Activated CD8-positive, alpha-beta T cell treated with anti-CD3 and anti-CD28 coated beads, Interleukin-2, amount 10 ng/mL, durations not matched to agents 7 days and 5 days (primary cell): ENCODE results near the gene GPN2. TPM values are rescaled to one million over a fixed set of nuclear protein-coding genes. Genes with fewer than 3 reads are reported as not detected.

Experiments
- ATAC-seq: fragments of 150-1000 bp; cut with Tn5 transposase; one replicate; pipeline ENCODE4 v1.10.0; 2021; ENCODE audit warnings: moderate library complexity
- CTCF ChIA-PET: fragments of 350-600 bp; sonication (Branson Sonifier 250); formaldehyde crosslinking; loops from one replicate; lab custom pipeline; 2021; ENCODE audit warnings: antibody characterized with exemption; lab: Charles Lee
- POLR2A ChIA-PET: fragments of 350-600 bp; sonication (Branson Sonifier 250); formaldehyde crosslinking; loops from one replicate; lab custom pipeline; 2021; ENCODE audit warnings: antibody characterized with exemption; lab: Charles Lee
- DNase-seq: peaks from one replicate; pipeline ENCODE4 v3.0.0-alpha.2; 2020
- H3K27ac Mint-ChIP-seq: one replicate; pipeline ENCODE4 v1.8.0; 2021; ENCODE audit warnings: mild to moderate bottlenecking, mixed read lengths
- H3K27me3 Mint-ChIP-seq: one replicate; pipeline ENCODE4 v1.8.0; 2021; ENCODE audit warnings: low read depth, mixed read lengths
- H3K36me3 Mint-ChIP-seq: one replicate; pipeline ENCODE4 v1.8.0; 2021; ENCODE audit warnings: low read depth, mixed read lengths
- H3K4me1 Mint-ChIP-seq: one replicate; pipeline ENCODE4 v1.8.0; 2021; ENCODE audit warnings: low read depth, mixed read lengths
- H3K4me3 Mint-ChIP-seq: one replicate; pipeline ENCODE4 v1.8.0; 2021; ENCODE audit warnings: mild to moderate bottlenecking, mixed read lengths
- H3K9me3 Mint-ChIP-seq: one replicate; pipeline ENCODE4 v1.8.0; 2022; ENCODE audit warnings: mixed read lengths; ENCODE audit not compliant: insufficient read depth
- total RNA-seq, 2 experiments: library from RNA; stranded (reverse); gene quantifications; one replicate each; pipeline ENCODE4 v1.2.3, GENCODE V29; 2021

The GPN2 gene
- total RNA-seq, result 10 to 100 TPM; 28.9 to 32.8 TPM

GRCh38 chr1:26889551-26890466 is at the start of gene GPN2:
Gene GPN2 (minus strand): TSS chr1:26890283. CDS start chr1:26890096, 187 bp downstream.
- Mint-ChIP-seq H3K9me3 (no peaks in the 10 kb centered on the region), H3K27me3 (no peaks in the 10 kb centered on the region), H3K4me3 (peak within 1 kb of the TSS; percentile 96), H3K4me1 (peaks cover 32% of the 10 kb centered on the region), H3K36me3 (peaks cover 64% of the 10 kb centered on the region), H3K27ac (peak within 1 kb of the TSS; percentile 96)
- ChIA-PET CTCF (interaction anchor here (0.6 to 5.6 kb wide), 11 partner anchors 10 to 388 kb away, joined by 3 to 40 read pairs (median 4); partner anchors contain the start of genes GPATCH3 and SFN), POLR2A (interaction anchor here (0.6 to 4.6 kb wide), 20 partner anchors 9 to 1740 kb away, joined by 3 to 70 read pairs (median 3); partner anchors contain the start of genes GPATCH3, HMGN2 and ZDHHC18)
- DNase-seq (peak; percentile 86), ATAC-seq (peak; percentile 97)

- H3K27ac Mint-ChIP-seq, result peak overlapping the region; percentile 37
- no peaks in the 10 kb centered on the region for H3K9me3 Mint-ChIP-seq
- H3K4me3 Mint-ChIP-seq, result no peak overlapping the region
- peaks cover 44% of the 10 kb centered on the region for H3K36me3 Mint-ChIP-seq
- DNase-seq (no peak), ATAC-seq (no peak)
- H3K27me3 Mint-ChIP-seq, result no peaks in the 10 kb centered on the region
- peaks cover 3% of the 10 kb centered on the region for H3K4me1 Mint-ChIP-seq
- POLR2A ChIA-PET, result interaction anchor here (1.0 kb wide), 1 partner anchor 18 kb away, joined by 3 read pairs; no protein-coding TSS in a partner anchor
- CTCF ChIA-PET, result no interaction called here
Observed at GRCh38 chr1:26938659-26939025, 48.6 kb upstream of the GPN2 start.

GRCh38 chr1:26938004-26938658 is 48.0 kb upstream of the GPN2 start:
- CTCF ChIA-PET, result interaction anchor here (1.1 kb wide), 1 partner anchor 43 kb away, joined by 3 read pairs; no protein-coding TSS in a partner anchor
- H3K27ac Mint-ChIP-seq, result peak overlapping the region; percentile 37
- peaks cover 3% of the 10 kb centered on the region for H3K4me1 Mint-ChIP-seq
- no peak overlapping the region for H3K4me3 Mint-ChIP-seq
- POLR2A ChIA-PET, result interaction anchor here (1.0 kb wide), 1 partner anchor 17 kb away, joined by 3 read pairs; no protein-coding TSS in a partner anchor
- DNase-seq, result no peak
- peaks cover 42% of the 10 kb centered on the region for H3K36me3 Mint-ChIP-seq
- no peaks in the 10 kb centered on the region for H3K27me3 Mint-ChIP-seq
- no peak for ATAC-seq
- no peaks in the 10 kb centered on the region for H3K9me3 Mint-ChIP-seq

GRCh38 chr1:26936823-26937222 is 46.7 kb upstream of the GPN2 start:
- no peaks in the 10 kb centered on the region for H3K27me3 Mint-ChIP-seq
- ChIA-PET CTCF (no interaction called here), POLR2A (no interaction called here)
- no peak overlapping the region for H3K27ac Mint-ChIP-seq
- no peak for DNase-seq
- peaks cover 3% of the 10 kb centered on the region for H3K4me1 Mint-ChIP-seq
- no peak overlapping the region for H3K4me3 Mint-ChIP-seq
- ATAC-seq, result no peak
- H3K9me3 Mint-ChIP-seq, result no peaks in the 10 kb centered on the region
- H3K36me3 Mint-ChIP-seq, result peaks cover 41% of the 10 kb centered on the region

GRCh38 chr1:26932531-26932930 is 42.4 kb upstream of the GPN2 start:
- Mint-ChIP-seq H3K27ac (no peak overlapping the region), H3K4me3 (no peak overlapping the region), H3K4me1 (peaks cover under 1% of the 10 kb centered on the region), H3K9me3 (no peaks in the 10 kb centered on the region), H3K27me3 (no peaks in the 10 kb centered on the region), H3K36me3 (peaks cover 51% of the 10 kb centered on the region)
- POLR2A ChIA-PET, result interaction anchor here (1.0 kb wide), 1 partner anchor 11 kb away, joined by 5 read pairs; the partner anchor contains the start of gene NUDC
- no peak for DNase-seq
- CTCF ChIA-PET, result no interaction called here
- no peak for ATAC-seq

GRCh38 chr1:26923711-26924110 is 33.6 kb upstream of the GPN2 start:
- CTCF ChIA-PET, result interaction anchor here (0.6 to 1.3 kb wide), 2 partner anchors 78 to 122 kb away, joined by 3 read pairs; no protein-coding TSS in a partner anchor
- Mint-ChIP-seq H3K4me3 (no peak overlapping the region), H3K36me3 (peaks cover 47% of the 10 kb centered on the region), H3K4me1 (peaks cover 41% of the 10 kb centered on the region), H3K27me3 (no peaks in the 10 kb centered on the region), H3K27ac (no peak overlapping the region), H3K9me3 (no peaks in the 10 kb centered on the region)
- POLR2A ChIA-PET, result interaction anchor here (1.6 kb wide), 1 partner anchor 24 kb away, joined by 4 read pairs; no protein-coding TSS in a partner anchor
- no peak for ATAC-seq
- no peak for DNase-seq

GRCh38 chr1:26922901-26923300 is 32.8 kb upstream of the GPN2 start:
- H3K4me3 Mint-ChIP-seq, result peak overlapping the region; percentile 98
- peaks cover 41% of the 10 kb centered on the region for H3K4me1 Mint-ChIP-seq
- H3K27me3 Mint-ChIP-seq, result no peaks in the 10 kb centered on the region
- H3K27ac Mint-ChIP-seq, result peak overlapping the region; percentile 99
- CTCF ChIA-PET, result interaction anchor here (1.3 kb wide), 1 partner anchor 123 kb away, joined by 3 read pairs; no protein-coding TSS in a partner anchor
- no peak for ATAC-seq
- DNase-seq, result no peak
- POLR2A ChIA-PET, result interaction anchor here (2.4 kb wide), 1 partner anchor 58 kb away, joined by 11 read pairs; no protein-coding TSS in a partner anchor
- no peaks in the 10 kb centered on the region for H3K9me3 Mint-ChIP-seq
- peaks cover 38% of the 10 kb centered on the region for H3K36me3 Mint-ChIP-seq

- POLR2A ChIA-PET, result interaction anchor here (0.7 to 2.4 kb wide), 3 partner anchors 22 to 380 kb away, joined by 3 to 17 read pairs (median 11); partner anchors contain the start of gene GPATCH3
- H3K27me3 Mint-ChIP-seq, result no peaks in the 10 kb centered on the region
- CTCF ChIA-PET, result interaction anchor here (0.9 kb wide), 1 partner anchor 75 kb away, joined by 3 read pairs; no protein-coding TSS in a partner anchor
- H3K36me3 Mint-ChIP-seq, result peaks cover 34% of the 10 kb centered on the region
- no peaks in the 10 kb centered on the region for H3K9me3 Mint-ChIP-seq
- peaks cover 40% of the 10 kb centered on the region for H3K4me1 Mint-ChIP-seq
- peak overlapping the region; percentile 99 for H3K27ac Mint-ChIP-seq
- ATAC-seq, result no peak
- H3K4me3 Mint-ChIP-seq, result peak overlapping the region; percentile 98
- DNase-seq, result no peak
Observed at GRCh38 chr1:26922431-26922729, 32.3 kb upstream of the GPN2 start.

GRCh38 chr1:26921540-26922430 is 31.7 kb upstream of the GPN2 start, which contains the start of gene NUDC:
Gene NUDC (plus strand): TSS chr1:26921743. CDS start chr1:26921849, 106 bp downstream.
- Mint-ChIP-seq H3K9me3 (no peaks in the 10 kb centered on the region), H3K4me3 (peak within 1 kb of the TSS; percentile 98), H3K4me1 (peaks cover 36% of the 10 kb centered on the region), H3K27ac (peak within 1 kb of the TSS; percentile 99), H3K27me3 (no peaks in the 10 kb centered on the region), H3K36me3 (peaks cover 31% of the 10 kb centered on the region)
- ChIA-PET CTCF (interaction anchor here (0.9 to 2.2 kb wide), 2 partner anchors 21 to 75 kb away, joined by 3 to 5 read pairs; partner anchors contain the start of gene GPATCH3), POLR2A (interaction anchor here (0.6 to 2.4 kb wide), 6 partner anchors 10 to 379 kb away, joined by 3 to 17 read pairs (median 4); partner anchors contain the start of gene GPATCH3)
- peak; percentile 95 for ATAC-seq
- peak; percentile 98 for DNase-seq

GRCh38 chr1:26921126-26921539 is 31.1 kb upstream of the GPN2 start:
- Mint-ChIP-seq H3K9me3 (no peaks in the 10 kb centered on the region), H3K36me3 (peaks cover 28% of the 10 kb centered on the region), H3K27me3 (no peaks in the 10 kb centered on the region), H3K27ac (peak overlapping the region; percentile 99), H3K4me3 (peak overlapping the region; percentile 98), H3K4me1 (peaks cover 36% of the 10 kb centered on the region)
- POLR2A ChIA-PET, result interaction anchor here (0.6 to 2.4 kb wide), 5 partner anchors 11 to 56 kb away, joined by 3 to 17 read pairs (median 5); partner anchors contain the start of gene GPATCH3
- CTCF ChIA-PET, result interaction anchor here (2.2 kb wide), 1 partner anchor 21 kb away, joined by 5 read pairs; the partner anchor contains the start of gene GPATCH3
- DNase-seq (no peak), ATAC-seq (peak; percentile 61)
